SK-N-SH treated with all-trans-retinoic acid at 6 μM for 48 hours (cell line): Measurements from ENCODE around the gene MICALL2.

Source experiments
- ARNTL ChIP-seq: fragments of 450-650 bp; formaldehyde crosslinking; IDR thresholded peaks from 2 replicates; pipeline ENCODE4 v1.5.0; 2020; ENCODE audit warnings: low read depth, mild to moderate bottlenecking, moderate library complexity, borderline replicate concordance
- CREB5 ChIP-seq: fragments of 250-450 bp; sonication (Bioruptor Pico); IDR thresholded peaks from 2 replicates; pipeline ENCODE4 v1.5.1; 2020; ENCODE audit warnings: low read depth, mild to moderate bottlenecking, moderate library complexity
- CSRNP3 ChIP-seq: fragments of 250-450 bp; sonication (Bioruptor Pico); IDR thresholded peaks from 2 replicates; pipeline ENCODE4 v1.5.1; 2021; ENCODE audit warnings: mild to moderate bottlenecking, moderate library complexity
- GLIS3 ChIP-seq: fragments of 250-450 bp; sonication (Bioruptor Pico); IDR thresholded peaks from 2 replicates; pipeline ENCODE4 v1.5.0; 2020; ENCODE audit warnings: mild to moderate bottlenecking, moderate library complexity
- ISL1 ChIP-seq: fragments of 250-450 bp; sonication (Bioruptor Pico); IDR thresholded peaks from 2 replicates; pipeline ENCODE4 v2.1.2; 2022; ENCODE audit warnings: mild to moderate bottlenecking, moderate library complexity
- OSR1 ChIP-seq: fragments of 250-450 bp; sonication (Bioruptor Pico); IDR thresholded peaks from 2 replicates; pipeline ENCODE4 v1.8.0; 2022; ENCODE audit warnings: moderate library complexity, mild to moderate bottlenecking, inconsistent platforms
- RARB ChIP-seq: fragments of 250-450 bp; sonication (Bioruptor Pico); IDR thresholded peaks from 2 replicates; pipeline ENCODE4 v1.8.0; 2021; ENCODE audit warnings: mild to moderate bottlenecking, moderate library complexity
- TCF4 ChIP-seq: fragments of 250-450 bp; sonication (Bioruptor Pico); IDR thresholded peaks from 2 replicates; pipeline ENCODE4 v1.8.0; 2021; ENCODE audit warnings: mild to moderate bottlenecking, moderate library complexity, borderline replicate concordance
- TOX ChIP-seq: fragments of 250-450 bp; sonication (Bioruptor Pico); IDR thresholded peaks from 2 replicates; pipeline ENCODE4 v1.8.0; 2021; ENCODE audit warnings: mild to moderate bottlenecking, moderate library complexity, borderline replicate concordance
- ZFP3 ChIP-seq: fragments of 250-450 bp; sonication (Bioruptor Pico); IDR thresholded peaks from 2 replicates; pipeline ENCODE4 v1.5.0; 2020; ENCODE audit warnings: mild to moderate bottlenecking, moderate library complexity
- ZFP30 ChIP-seq: fragments of 450-650 bp; formaldehyde crosslinking; IDR thresholded peaks from 2 replicates; pipeline ENCODE4 v1.5.0; 2022; ENCODE audit warnings: mild to moderate bottlenecking, moderate library complexity
- TF ChIP-seq, protein P1 (sequence below): fragments of 250-450 bp; sonication (Bioruptor Pico); IDR thresholded peaks from 2 replicates; pipeline ENCODE4 v1.8.0; 2020; ENCODE audit warnings: mild to moderate bottlenecking, moderate library complexity, borderline replicate concordance

GRCh38 chr7:1461646-1462375 is 2.5 kb upstream of the MICALL2 start:
- TF ChIP-seq, protein P1, sequence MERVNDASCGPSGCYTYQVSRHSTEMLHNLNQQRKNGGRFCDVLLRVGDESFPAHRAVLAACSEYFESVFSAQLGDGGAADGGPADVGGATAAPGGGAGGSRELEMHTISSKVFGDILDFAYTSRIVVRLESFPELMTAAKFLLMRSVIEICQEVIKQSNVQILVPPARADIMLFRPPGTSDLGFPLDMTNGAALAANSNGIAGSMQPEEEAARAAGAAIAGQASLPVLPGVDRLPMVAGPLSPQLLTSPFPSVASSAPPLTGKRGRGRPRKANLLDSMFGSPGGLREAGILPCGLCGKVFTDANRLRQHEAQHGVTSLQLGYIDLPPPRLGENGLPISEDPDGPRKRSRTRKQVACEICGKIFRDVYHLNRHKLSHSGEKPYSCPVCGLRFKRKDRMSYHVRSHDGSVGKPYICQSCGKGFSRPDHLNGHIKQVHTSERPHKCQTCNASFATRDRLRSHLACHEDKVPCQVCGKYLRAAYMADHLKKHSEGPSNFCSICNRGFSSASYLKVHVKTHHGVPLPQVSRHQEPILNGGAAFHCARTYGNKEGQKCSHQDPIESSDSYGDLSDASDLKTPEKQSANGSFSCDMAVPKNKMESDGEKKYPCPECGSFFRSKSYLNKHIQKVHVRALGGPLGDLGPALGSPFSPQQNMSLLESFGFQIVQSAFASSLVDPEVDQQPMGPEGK (CRISPR knock-in tag): no peak
- TF ChIP-seq CREB5 (CRISPR knock-in tag) (no peak), ZFP30 (CRISPR knock-in tag) (no peak), TCF4 (CRISPR knock-in tag) (no peak), CSRNP3 (no peak), TOX (CRISPR knock-in tag) (no peak), ZFP3 (no peak), OSR1 (CRISPR knock-in tag) (no peak), ARNTL (CRISPR knock-in tag) (no peak), RARB (CRISPR knock-in tag) (no peak), GLIS3 (CRISPR knock-in tag) (no peak), ISL1 (CRISPR knock-in tag) (no peak)
